Measurements from ENCODE around the gene HAUS7. TPM values are rescaled to one million over a fixed set of nuclear protein-coding genes. Genes with fewer than 3 reads are reported as not detected.

HAUS7 gene
- polyA plus RNA-seq, 1 donor (not counting 4 experiments of a cell fraction or from before 2014, with no cell fraction given): 13.8 TPM

DNA sequence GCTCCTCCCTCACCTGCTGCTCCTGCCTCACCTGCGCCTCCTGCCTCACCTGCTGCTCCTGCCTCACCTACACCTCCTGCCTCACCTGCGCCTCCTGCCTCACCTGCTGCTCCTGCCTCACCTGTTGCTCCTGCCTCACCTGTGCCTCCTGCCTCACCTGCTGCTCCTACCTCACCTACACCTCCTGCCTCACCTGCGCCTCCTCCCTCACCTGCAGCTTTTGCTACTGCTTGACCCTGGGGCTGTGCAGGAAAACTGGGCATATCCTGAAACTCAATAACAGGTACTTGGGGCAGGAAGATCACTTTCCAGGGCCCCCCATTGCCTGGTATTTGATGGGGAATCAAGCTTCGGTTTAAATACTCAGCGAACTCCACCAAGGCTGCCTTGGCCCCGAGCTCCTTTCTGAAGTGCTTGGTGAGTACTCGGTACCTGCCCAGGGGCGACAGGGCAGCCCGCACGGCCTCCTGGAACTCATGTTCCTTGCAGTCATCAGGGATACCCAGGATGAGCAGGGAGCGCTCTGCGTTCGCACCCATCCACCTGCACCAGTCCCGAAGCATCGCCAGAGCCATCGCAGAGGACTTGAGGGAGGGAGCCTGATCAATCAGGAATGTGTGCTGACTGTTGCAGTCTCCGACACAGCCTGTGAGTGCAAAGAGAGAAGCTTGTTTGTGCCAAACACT lies 72.0 kb downstream of the HAUS7 start:
- no peaks in the 10 kb centered on the region for H4K20me1 ChIP-seq (ENCODE audit: control insufficient read depth, extremely low read depth, insufficient read depth, low read length)
- H3K4me2 ChIP-seq (ENCODE audit: control insufficient read depth, extremely low read depth, insufficient read depth, low read depth, low read length): no peak overlapping the region
- H3K27ac ChIP-seq (ENCODE audit: control insufficient read depth, insufficient read depth, low read length): no peak overlapping the region
- no peaks in the 10 kb centered on the region for H3K79me2 ChIP-seq (ENCODE audit: control insufficient read depth, insufficient read depth, low read length)
- DNase-seq (ENCODE audit: low read depth, low spot score) (no peak), FAIRE-seq (no peak)
- H3K27me3 ChIP-seq (ENCODE audit: control insufficient read depth, extremely low read depth, insufficient read depth, low read length): no peaks in the 10 kb centered on the region
- dilution Hi-C loops (cut with MboI; ENCODE audit: extremely low pct_ligation_motif_present, low sequenced_read_pairs): no loop called here
- no peak for TF ChIP-seq EZH2 (IDR thresholded peaks at IDR 0.05; ENCODE audit: low read length)
- TF ChIP-seq CTCF (optimal IDR thresholded peaks at IDR 0.05 in 1 of 3, IDR thresholded peaks at IDR 0.05 in 1 of 3, conservative IDR thresholded peaks at IDR 0.05 in 1 of 3; ENCODE audit: extremely low read depth in 1 of 3, insufficient read depth in 2 of 3, low read length in 3 of 3): no peak
- H3K4me3 ChIP-seq (ENCODE audit: control insufficient read depth in 2 of 3, extremely low read depth in 1 of 3, insufficient read depth in 2 of 3, low read depth in 1 of 3, low read length in 3 of 3): no peak overlapping the region
- no peaks in the 10 kb centered on the region for H3K4me1 ChIP-seq (ENCODE audit: control insufficient read depth, extremely low read depth, insufficient read depth, low read length)
- peaks cover 2% of the 10 kb centered on the region for H3K9me3 ChIP-seq (ENCODE audit: control insufficient read depth, low read depth, low read length)
- H2AFZ ChIP-seq (ENCODE audit: control insufficient read depth, low read length): no peak overlapping the region
- H3K36me3 ChIP-seq (ENCODE audit: control insufficient read depth in 2 of 2, extremely low read depth in 1 of 2, insufficient read depth in 2 of 2, low read length in 2 of 2): no peaks in the 10 kb centered on the region
- H3K9me1 ChIP-seq (ENCODE audit: control insufficient read depth, extremely low read depth, insufficient read depth, low read length): no peaks in the 10 kb centered on the region
- no peak overlapping the region for H3K9ac ChIP-seq (ENCODE audit: control insufficient read depth, extremely low read depth, insufficient read depth, low read length)

Small RNAs within 50 kb of the gene (small RNA-seq; reads per million reads assigned to genes)
- 0 reads per million in 3 experiments for gene RN7SL667P (ENCODE audit: insufficient read length in 3 of 3, low read depth in 3 of 3, low replicate concordance in 1 of 3)

Other genes with a start within 250 kb of the HAUS7 start
- not detected in 3 replicates for gene PNMA6F, start 148.8 kb downstream of the HAUS7 start, polyA plus RNA-seq
- 3.4 to 6.4 TPM (median 5.3 TPM) in 3 replicates for gene ZNF275, start 136.4 kb downstream of the HAUS7 start, polyA plus RNA-seq
- not detected in 3 replicates for gene PNMA6E, start 69.2 kb downstream of the HAUS7 start, polyA plus RNA-seq
- 0.44 to 1.1 TPM (median 0.64 TPM) in 3 replicates for gene ZFP92, start 59.1 kb downstream of the HAUS7 start, polyA plus RNA-seq
- gene TREX2, start 24.5 kb downstream of the HAUS7 start, polyA plus RNA-seq: 0.28 to 0.49 TPM (median 0.31 TPM) in 3 replicates
- gene BGN, start 24.4 kb upstream of the HAUS7 start, polyA plus RNA-seq: 0.03 to 0.12 TPM (median 0.07 TPM) in 3 replicates
- gene ATP2B3, start 47.1 kb upstream of the HAUS7 start, polyA plus RNA-seq: not detected in 3 replicates
- gene CCNQ, start 128.6 kb upstream of the HAUS7 start, polyA plus RNA-seq: 31.1 to 36.4 TPM (median 33.5 TPM) in 3 replicates
- 0.47 to 0.57 TPM (median 0.50 TPM) in 3 replicates for gene DUSP9, start 176.6 kb upstream of the HAUS7 start, polyA plus RNA-seq
- gene PNCK, start 203.2 kb upstream of the HAUS7 start, polyA plus RNA-seq: 0.05 to 0.37 TPM (median 0.24 TPM) in 3 replicates
- 33.6 to 56.7 TPM (median 56.1 TPM) in 3 replicates for gene SLC6A8, start 217.3 kb upstream of the HAUS7 start, polyA plus RNA-seq

All from keratinocyte (primary cell).